Body of pancreas (tissue), 4 donors: Measurements from ENCODE around the gene SH3PXD2A. TPM values are rescaled to one million over a fixed set of nuclear protein-coding genes. Genes with fewer than 3 reads are reported as not detected.
A peak's percentile ranks its signal among the peaks of the same experiment; 100 is the strongest.

Source experiments
- ATAC-seq: fragments of 150-250 bp; one replicate; pipeline ENCODE4 v1.9.1; 2016
- DNase-seq, 4 donors: peaks; one replicate each; pipeline ENCODE4 v3.0.0-alpha.2; 2019
- H3K27ac ChIP-seq, 4 donors: fragments of 200-600 bp; sonication (generic); 1 replicate in 3 of 4; 2 replicates in 1 of 4; pipeline versions ENCODE4 v1.5.1 to v1.6.1; 2016 to 2019; ENCODE audit warnings: mild to moderate bottlenecking in 1 of 4, mixed read lengths in 1 of 4, moderate library complexity in 1 of 4
- H3K27me3 ChIP-seq, 2 donors: fragments of 200-600 bp; sonication (generic); one replicate each; pipeline ENCODE4 v1.6.0; 2016; ENCODE audit warnings: mild to moderate bottlenecking in 1 of 2
- H3K36me3 ChIP-seq, 2 donors: fragments of 200-600 bp; sonication (generic); replicated peaks in 1 of 2; 2 replicates each; pipeline ENCODE4 v1.5.1; 2016; ENCODE audit warnings: low read depth in 2 of 2; ENCODE audit not compliant: insufficient read depth in 1 of 2
- H3K4me1 ChIP-seq: fragments of 200-600 bp; sonication (generic); one replicate; pipeline ENCODE4 v1.6.0; 2016
- H3K4me3 ChIP-seq, 2 donors: fragments of 200-600 bp; sonication (generic); 1 replicate in 1 of 2; 2 replicates in 1 of 2; pipeline ENCODE4 v1.5.1; 2016 to 2019
- H3K9me3 ChIP-seq, 3 donors: fragments of 200-600 bp; sonication (generic); 1 replicate in 2 of 3; 2 replicates in 1 of 3; pipeline ENCODE4 v1.5.1; 2016
- POLR2A ChIP-seq, 3 donors: fragments of 450-650 bp; IDR thresholded peaks; one replicate each; pipeline ENCODE4 v1.6.1; 2016; ENCODE audit warnings: antibody characterized with exemption in 3 of 3, mild to moderate bottlenecking in 2 of 3
- WGBS, 2 donors: methylation state at CpG; one replicate each; pipeline ENCODE4 v1.1.5; 2017; 5-methylcytosine and 5-hydroxymethylcytosine counted together
- intact Hi-C: fragments of 100-400 bp; cut with DNase I; formaldehyde crosslinking; loops from one replicate; pipeline ENCODE4 v1.15.1; 2023
- total RNA-seq, 2 donors: library from RNA; depleted of rRNA; stranded (reverse); fragments of >200 nt; gene quantifications; one replicate each; pipeline ENCODE4 v1.1.0, GENCODE V29; 2016
- TF ChIP-seq, protein P1 (sequence below), 7 experiments: fragments of 450-650 bp in 4 of 7; fragments of 200-600 bp in 3 of 7; sonication (generic) in 3 of 7; IDR thresholded peaks; one replicate each; pipeline ENCODE4 v1.5.1; 2016 to 2019; ENCODE audit warnings: antibody characterized with exemption in 7 of 7

Gene SH3PXD2A
- total RNA-seq, 2 donors from 2014 or later: 7.3 to 9.9 TPM

DNA sequence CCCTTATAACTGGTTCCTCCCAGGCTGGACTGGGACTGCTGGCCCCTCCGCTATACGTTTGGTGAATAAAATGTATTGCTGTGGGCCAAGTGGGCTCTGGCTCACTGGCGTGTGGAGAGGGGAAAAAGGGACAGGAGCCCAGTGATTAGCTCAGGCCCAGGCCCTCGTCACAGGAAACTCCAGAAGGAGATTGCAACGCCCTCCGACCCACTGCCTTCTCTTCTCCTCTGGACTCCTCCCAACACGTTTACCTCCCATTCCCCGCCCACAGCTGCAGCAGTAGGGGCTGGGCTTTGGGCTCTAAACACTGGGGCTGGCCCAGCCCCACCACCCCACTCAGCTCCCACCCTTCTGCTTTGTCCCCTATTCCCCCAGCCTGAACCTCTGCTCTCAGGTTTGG, 188.0 kb downstream of the SH3PXD2A start:
- no peaks in the 10 kb centered on the region for H3K4me1 ChIP-seq
- no peaks in the 10 kb centered on the region for H3K9me3 ChIP-seq
- no peaks in the 10 kb centered on the region for H3K36me3 ChIP-seq
- no peak overlapping the region for H3K4me3 ChIP-seq
- no peak overlapping the region for H3K27ac ChIP-seq
- no peaks in the 10 kb centered on the region for H3K27me3 ChIP-seq
- intact Hi-C loops: no loop called here
- ATAC-seq (no peak), DNase-seq (peak in 1 of 4 donors; percentile 22)
- TF ChIP-seq, protein P1, sequence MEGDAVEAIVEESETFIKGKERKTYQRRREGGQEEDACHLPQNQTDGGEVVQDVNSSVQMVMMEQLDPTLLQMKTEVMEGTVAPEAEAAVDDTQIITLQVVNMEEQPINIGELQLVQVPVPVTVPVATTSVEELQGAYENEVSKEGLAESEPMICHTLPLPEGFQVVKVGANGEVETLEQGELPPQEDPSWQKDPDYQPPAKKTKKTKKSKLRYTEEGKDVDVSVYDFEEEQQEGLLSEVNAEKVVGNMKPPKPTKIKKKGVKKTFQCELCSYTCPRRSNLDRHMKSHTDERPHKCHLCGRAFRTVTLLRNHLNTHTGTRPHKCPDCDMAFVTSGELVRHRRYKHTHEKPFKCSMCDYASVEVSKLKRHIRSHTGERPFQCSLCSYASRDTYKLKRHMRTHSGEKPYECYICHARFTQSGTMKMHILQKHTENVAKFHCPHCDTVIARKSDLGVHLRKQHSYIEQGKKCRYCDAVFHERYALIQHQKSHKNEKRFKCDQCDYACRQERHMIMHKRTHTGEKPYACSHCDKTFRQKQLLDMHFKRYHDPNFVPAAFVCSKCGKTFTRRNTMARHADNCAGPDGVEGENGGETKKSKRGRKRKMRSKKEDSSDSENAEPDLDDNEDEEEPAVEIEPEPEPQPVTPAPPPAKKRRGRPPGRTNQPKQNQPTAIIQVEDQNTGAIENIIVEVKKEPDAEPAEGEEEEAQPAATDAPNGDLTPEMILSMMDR (IDR thresholded peaks at IDR 0.05): no peak
- no peak for TF ChIP-seq POLR2A (IDR thresholded peaks at IDR 0.05)
- 63 to 71% methylated on average over 6 to 8 of the region's 8 CpGs for WGBS, 2 donors

DNA sequence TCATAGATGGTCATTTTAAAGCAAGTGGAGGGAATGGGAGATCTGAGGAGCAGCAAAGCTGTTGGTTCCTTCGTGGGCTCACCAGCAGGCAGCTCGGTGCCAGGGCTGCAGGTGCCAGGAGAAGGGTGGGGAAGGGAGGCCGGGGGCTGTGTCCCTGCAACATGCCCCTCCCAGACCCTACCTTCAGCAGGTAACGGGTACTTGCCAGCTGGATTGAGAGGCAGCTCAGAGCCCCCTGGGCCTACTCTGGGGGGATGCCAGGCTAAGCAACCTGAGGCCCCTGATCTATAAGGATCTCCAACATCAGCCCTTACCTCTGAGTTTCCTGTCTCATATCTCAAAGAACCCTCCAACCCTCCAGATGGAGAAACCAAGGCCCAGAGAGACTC, 188.6 kb downstream of the SH3PXD2A start:
- Histone ChIP-seq H3K9me3 (no peaks in the 10 kb centered on the region), H3K4me1 (no peaks in the 10 kb centered on the region), H3K36me3 (no peaks in the 10 kb centered on the region), H3K27me3 (no peaks in the 10 kb centered on the region), H3K4me3 (no peak overlapping the region), H3K27ac (no peak overlapping the region)
- ATAC-seq (no peak), DNase-seq (no peak)
- 84 to 94% methylated on average over 4 of the region's 4 CpGs for WGBS, 2 donors
- TF ChIP-seq, protein P1 (IDR thresholded peaks at IDR 0.05): no peak
- no peak for TF ChIP-seq POLR2A (IDR thresholded peaks at IDR 0.05)
- intact Hi-C loops: no loop called here

DNA sequence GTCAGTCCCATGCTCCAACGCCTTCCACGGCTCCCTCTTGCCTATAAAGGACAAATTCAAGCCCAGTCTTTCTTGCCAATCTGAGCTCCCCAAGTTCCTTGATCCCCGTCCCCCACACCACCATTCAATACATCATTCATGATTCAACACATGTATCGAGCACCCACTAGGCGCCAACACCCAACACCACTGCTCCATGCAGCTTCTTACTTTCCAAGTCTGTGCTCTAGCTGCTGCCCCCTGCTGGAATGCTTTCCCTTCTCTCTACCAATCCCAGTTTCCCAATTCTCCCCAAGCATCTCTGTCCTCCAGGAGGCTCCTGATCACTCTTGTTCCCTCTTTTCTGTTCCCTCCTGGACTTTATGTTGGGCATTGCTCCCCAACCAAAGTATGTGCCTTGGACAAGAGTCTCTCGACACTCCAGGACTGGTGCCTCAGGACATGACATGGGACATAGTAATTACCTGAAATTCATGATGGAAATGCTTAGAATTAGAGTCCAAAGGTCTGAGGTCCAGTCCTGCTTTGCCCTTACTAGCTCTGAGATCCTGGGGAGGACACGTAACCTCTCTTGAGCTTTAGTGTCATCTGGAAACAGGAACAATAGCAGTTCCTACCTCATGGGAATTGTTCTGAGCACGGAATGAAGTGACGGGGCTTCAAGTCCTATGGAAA, 189.2 kb downstream of the SH3PXD2A start:
- TF ChIP-seq, protein P1 (IDR thresholded peaks at IDR 0.05): peak in 5 of 7 experiments; percentile 9 to 31 (median 18)
- no peak for TF ChIP-seq POLR2A (IDR thresholded peaks at IDR 0.05)
- peaks cover 3% of the 10 kb centered on the region for H3K4me1 ChIP-seq

DNA sequence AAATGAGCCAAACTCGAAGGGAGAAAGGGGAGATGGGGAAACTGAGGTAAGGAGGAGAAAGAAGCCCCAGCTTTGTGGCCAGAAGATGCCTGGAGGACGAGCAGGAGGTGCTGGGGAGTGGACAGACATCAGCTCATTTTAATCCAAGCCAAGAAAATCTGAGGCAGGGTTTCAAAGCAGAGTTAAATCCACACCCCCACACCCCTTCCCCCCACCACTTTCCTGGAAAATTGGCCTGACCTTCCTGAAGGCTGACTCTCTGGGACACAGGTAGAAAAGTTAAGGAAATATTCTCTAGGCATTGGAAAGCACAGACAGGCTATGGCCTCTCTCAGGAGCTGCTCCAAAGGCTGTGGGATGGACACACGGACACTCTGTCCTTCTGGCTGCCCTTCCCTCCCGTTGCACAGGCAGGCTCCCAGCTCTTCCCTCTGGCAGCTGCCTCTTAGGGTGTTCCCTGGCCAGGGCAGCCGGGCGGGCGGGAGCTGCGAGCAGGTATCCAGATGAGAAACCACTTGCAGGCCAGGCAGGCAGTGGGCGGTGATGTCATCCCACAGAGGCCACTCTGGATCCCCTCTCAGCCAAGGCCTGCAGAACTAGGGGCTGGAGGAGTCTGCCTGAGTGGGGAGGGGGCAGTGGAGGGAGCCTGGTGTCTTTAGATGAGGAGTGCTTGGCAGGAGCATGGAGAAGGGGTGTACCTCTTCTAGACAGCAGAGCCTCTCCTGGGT, 190.1 kb downstream of the SH3PXD2A start:
- DNase-seq (no peak), ATAC-seq (no peak)
- TF ChIP-seq POLR2A (IDR thresholded peaks at IDR 0.05): no peak
- TF ChIP-seq, protein P1 (IDR thresholded peaks at IDR 0.05): no peak
- peaks cover 12% of the 10 kb centered on the region for H3K4me1 ChIP-seq
- no peak overlapping the region for H3K27ac ChIP-seq
- H3K36me3 ChIP-seq: no peaks in the 10 kb centered on the region
- whole genome bisulfite sequencing, 2 donors: 79 to 82% methylated on average over 7 to 8 of the region's 9 CpGs
- intact Hi-C loops: no loop called here
- H3K27me3 ChIP-seq: no peaks in the 10 kb centered on the region
- H3K9me3 ChIP-seq: no peaks in the 10 kb centered on the region
- H3K4me3 ChIP-seq: no peak overlapping the region

More for the DNA sequence above, 189.2 kb downstream of the SH3PXD2A start:
- Histone ChIP-seq H3K27me3 (no peaks in the 10 kb centered on the region), H3K36me3 (no peaks in the 10 kb centered on the region), H3K27ac (no peak overlapping the region), H3K9me3 (no peaks in the 10 kb centered on the region), H3K4me3 (no peak overlapping the region)
- ATAC-seq (no peak), DNase-seq (peak in 2 of 4 donors; percentile 31 to 47)
- intact Hi-C loops: no loop called here
- 92 to 94% methylated on average over 9 of the region's 9 CpGs for WGBS, 2 donors
